K562 (cell line): Measurements from ENCODE around the gene CCDC172. TPM values are rescaled to one million over a fixed set of nuclear protein-coding genes. Genes with fewer than 3 reads are reported as not detected.

ENCODE experiments used
- ATAC-seq: fragments of 200-7000 bp; cut with Tn5 transposase; 3 replicates; pipeline ENCODE4 v1.9.1; 2020; ENCODE audit warnings: moderate library complexity
- BruUV-seq: library from RNA; stranded (reverse); fragments of 400-500 nt; replicated peaks from 2 replicates; lab custom pipeline; 2021; lab: Mats Ljungman, UMichigan
- CTCF ChIA-PET: fragments of 300-600 bp; formaldehyde crosslinking; extraction: SDS; loops from one replicate; lab custom pipeline; 2021; ENCODE audit warnings: low intra/inter-chr PET ratio; lab: Yijun Ruan, JAX
- POLR2A ChIA-PET: fragments of 300-600, 350-650 bp; sonication (Branson Sonifier 250); formaldehyde crosslinking; extraction: SDS; loops from one replicate; lab custom pipeline; 2021; ENCODE audit warnings: antibody characterized with exemption, inconsistent platforms; lab: Yijun Ruan, JAX
- DNase-seq, 4 experiments: peaks; one replicate each; pipeline versions ENCODE4 v3.0.0 to v3.0.0-alpha.2; 2011 to 2018; ENCODE audit warnings: low spot score in 3 of 4, mixed read lengths in 3 of 4; ENCODE audit errors: extremely low read depth in 1 of 4
- FAIRE-seq: peaks from 2 replicates; lab custom pipeline; 2011; peaks lifted over from hg19 to GRCh38; lab: Jason Lieb, UNC
- H2AFZ ChIP-seq: 2 replicates; pipeline ENCODE4 v1.6.0; 2011; ENCODE audit warnings: low read depth, low read length, control low read depth, inconsistent platforms
- H3K27ac ChIP-seq: fragments of 200-600 bp; 3 replicates; pipeline ENCODE4 v1.8.0; 2011; ENCODE audit warnings: low read depth, mild to moderate bottlenecking, control low read depth, inconsistent platforms, low read length, moderate library complexity, mixed read lengths; ENCODE audit errors: extremely low read depth
- H3K27me3 ChIP-seq, 2 experiments: fragments of 300-600 bp in 1 of 2; 2 replicates in 1 of 2; 3 replicates in 1 of 2; pipeline versions ENCODE4 v1.6.0 to v1.8.0; 2011; ENCODE audit warnings: inconsistent platforms in 2 of 2, low read length in 2 of 2, mild to moderate bottlenecking in 1 of 2, mixed read lengths in 1 of 2, moderate library complexity in 1 of 2; ENCODE audit not compliant: control insufficient read depth in 2 of 2, insufficient read depth in 2 of 2
- H3K36me3 ChIP-seq: fragments of 300-600 bp; 3 replicates; pipeline ENCODE4 v1.8.0; 2011; ENCODE audit warnings: mild to moderate bottlenecking, low read length, inconsistent platforms; ENCODE audit not compliant: control insufficient read depth, insufficient read depth
- H3K4me1 ChIP-seq, 2 experiments: fragments of 200-600 bp in 1 of 2; replicated peaks in 1 of 2; 2 replicates in 1 of 2; 3 replicates in 1 of 2; pipeline versions ENCODE4 v1.5.1 to v1.8.0; 2011; ENCODE audit warnings: inconsistent platforms in 2 of 2, low read length in 2 of 2, mild to moderate bottlenecking in 1 of 2, mixed read lengths in 1 of 2, moderate library complexity in 1 of 2; ENCODE audit not compliant: control insufficient read depth in 2 of 2, insufficient read depth in 2 of 2
- H3K4me2 ChIP-seq: 2 replicates; pipeline ENCODE4 v1.6.1; 2011; ENCODE audit warnings: low read length, control low read depth, inconsistent platforms, mixed read lengths; ENCODE audit not compliant: insufficient read depth
- H3K4me3 ChIP-seq: fragments of 200-600 bp; sonication (generic), shearing (Covaris generic); 2 replicates; pipeline ENCODE4 v1.5.1; 2016; ENCODE audit warnings: control low read depth, inconsistent platforms
- H3K79me2 ChIP-seq: fragments of 200-600 bp; 3 replicates; pipeline ENCODE4 v1.8.0; 2011; ENCODE audit warnings: low read length, inconsistent platforms; ENCODE audit not compliant: control insufficient read depth, insufficient read depth
- H3K9ac ChIP-seq, 2 experiments: 2 replicates each; pipeline versions ENCODE4 v1.6.0 to v1.6.1; 2011; ENCODE audit warnings: low read depth in 2 of 2, low read length in 2 of 2, control low read depth in 1 of 2, inconsistent platforms in 1 of 2, mild to moderate bottlenecking in 1 of 2, mixed read lengths in 1 of 2; ENCODE audit not compliant: insufficient read depth in 1 of 2
- H3K9me1 ChIP-seq: one replicate; pipeline ENCODE4 v1.6.0; 2011; ENCODE audit warnings: inconsistent platforms, mild to moderate bottlenecking, low read length, moderate library complexity; ENCODE audit not compliant: control insufficient read depth, insufficient read depth
- H3K9me3 ChIP-seq: replicated peaks from 2 replicates; pipeline ENCODE4 v1.5.1; 2011; ENCODE audit warnings: low read depth, low read length, inconsistent platforms; ENCODE audit not compliant: control insufficient read depth, insufficient read depth
- H4K20me1 ChIP-seq: replicated peaks from 2 replicates; pipeline ENCODE4 v1.6.1; 2011; ENCODE audit warnings: low read length, inconsistent platforms, mixed read lengths; ENCODE audit not compliant: control insufficient read depth, insufficient read depth
- HDGF ChIP-seq: fragments of 450-650 bp; IDR thresholded peaks from 2 replicates; pipeline ENCODE4 v1.6.1; 2016
- JUND ChIP-seq, 2 experiments: IDR thresholded peaks; 2 replicates in 1 of 2; 3 replicates in 1 of 2; pipeline ENCODE4 v1.6.1; 2011; ENCODE audit warnings: borderline replicate concordance in 2 of 2, low read depth in 2 of 2, low read length in 2 of 2, improper control_type of control experiment in 1 of 2, missing biosample characterization in 1 of 2, missing genetic modification characterization in 1 of 2, missing genetic modification reagents in 1 of 2
- MCM7 ChIP-seq, 2 experiments: fragments of 450-650 bp; IDR thresholded peaks; 2 replicates each; pipeline ENCODE4 v1.6.1; 2016 to 2018
- NCOA6 ChIP-seq: fragments of 450-650 bp; IDR thresholded peaks from 2 replicates; pipeline ENCODE4 v1.6.1; 2017; ENCODE audit warnings: mild to moderate bottlenecking
- PHF20 ChIP-seq: fragments of 450-650 bp; IDR thresholded peaks from 2 replicates; pipeline ENCODE4 v1.6.1; 2018; ENCODE audit not compliant: partially characterized antibody
- RBM39 ChIP-seq: fragments of 200-400 bp; formaldehyde crosslinking; optimal IDR thresholded peaks from 2 replicates; pipeline ENCODE3; 2018; ENCODE audit warnings: low read depth, low read length
- SLC30A9 ChIP-seq: fragments of 250-450 bp; sonication (Bioruptor Pico); IDR thresholded peaks from 2 replicates; pipeline ENCODE4 v1.8.0; 2022; ENCODE audit warnings: mild to moderate bottlenecking, moderate library complexity
- THRA ChIP-seq: fragments of 450-650 bp; IDR thresholded peaks from 2 replicates; pipeline ENCODE4 v1.6.1; 2017; ENCODE audit warnings: mild to moderate bottlenecking, moderate library complexity
- ZNF280B ChIP-seq: fragments of 250-450 bp; sonication (Bioruptor Pico); IDR thresholded peaks from 2 replicates; pipeline ENCODE4 v1.5.1; 2021; ENCODE audit warnings: mild to moderate bottlenecking
- ZNF766 ChIP-seq: fragments of 200-800 bp; sonication (Bioruptor generic); conservative IDR thresholded peaks from 2 replicates; pipeline ENCODE4 v1.6.1; 2016; ENCODE audit warnings: missing genetic modification characterization, missing compliant biosample characterization
- WGBS: fragments of 100-300 bp; shearing (Covaris generic); methylation state at CpG from one replicate; pipeline ENCODE4 v1.1.6; 2016; ENCODE audit warnings: low coverage, mixed read lengths; ENCODE audit not compliant: insufficient coverage; ENCODE audit errors: missing lambda C conversion rate; 5-methylcytosine and 5-hydroxymethylcytosine counted together
- in situ Hi-C: fragments of 300-500 bp; cut with MboI; formaldehyde crosslinking; loops from 4 replicates; pipeline ENCODE4 v1.15.0; 2018; ENCODE audit warnings: inconsistent platforms, mixed read lengths
- intact Hi-C: fragments of 100-400 bp; cut with micrococcal nuclease; formaldehyde crosslinking; loops from 2 replicates; pipeline ENCODE4 v1.14.2; 2022
- polyA plus RNA-seq, 8 experiments: library from polyadenylated mRNA; depleted of rRNA in 4 of 8; stranded (reverse) in 5 of 8; unstranded in 3 of 8; fragments of >200 nt; fragmentation: Nextera tagmentation in 2 of 8; fragmentation: Illumina TruSeq in 1 of 8; extraction: Ambion mirVana in 2 of 8; extraction: Trizol in 1 of 8; gene quantifications; 2 replicates each; pipeline versions ENCODE4 v1.2.1 to v1.2.3, GENCODE V29; 2011 to 2014; ENCODE audit warnings: inconsistent platforms in 1 of 8, missing spikeins in 1 of 8
- total RNA-seq, 7 experiments: library from RNA; depleted of rRNA in 6 of 7; stranded (reverse); fragments of >200 nt in 6 of 7; fragmentation: Illumina TruSeq in 2 of 7; extraction: Trizol in 2 of 7; gene quantifications; 2 replicates each; pipeline versions ENCODE4 v1.2.1 to v1.2.3, GENCODE V29; 2011 to 2021; ENCODE audit warnings: low replicate concordance in 1 of 7

Gene CCDC172
- total and polyA plus RNA-seq, 9 of the 15 experiments (the other 6 are each of a cell fraction or from before 2014, with no cell fraction given): not detected

GRCh38 chr10:116417821-116418220 lies 93.6 kb downstream of the CCDC172 start (continued):
- TF ChIP-seq THRA (no peak), ZNF280B (no peak), HDGF (no peak), SLC30A9 (CRISPR knock-in tag) (no peak), JUND (IDR thresholded peaks at IDR 0.05; ENCODE audit: borderline replicate concordance, low read depth, low read length) (no peak), JUND (tag; IDR thresholded peaks at IDR 0.05; ENCODE audit: borderline replicate concordance, low read depth, low read length) (no peak)

GRCh38 chr10:116418389-116418788 lies 94.1 kb downstream of the CCDC172 start:
- H3K27me3 ChIP-seq: no peaks in the 10 kb centered on the region
- no peak overlapping the region for H2AFZ ChIP-seq
- no peak overlapping the region for H3K27ac ChIP-seq
- no peaks in the 10 kb centered on the region for H3K9me3 ChIP-seq
- ChIA-PET POLR2A (no interaction called here), CTCF (no interaction called here)
- H3K79me2 ChIP-seq: no peaks in the 10 kb centered on the region
- BruUV-seq: no TSS peak
- no peak for FAIRE-seq
- intact Hi-C loops: no loop called here
- no peaks in the 10 kb centered on the region for H3K9me1 ChIP-seq
- no peak overlapping the region for H3K4me2 ChIP-seq
- ATAC-seq: no peak
- no peaks in the 10 kb centered on the region for H3K4me1 ChIP-seq
- no peak overlapping the region for H3K9ac ChIP-seq
- H3K4me3 ChIP-seq: no peak overlapping the region
- H3K36me3 ChIP-seq: no peaks in the 10 kb centered on the region
- DNase-seq: no peak
- H4K20me1 ChIP-seq: no peaks in the 10 kb centered on the region
- in situ Hi-C loops: no loop called here
- 0% methylated on average over 1 of the region's 1 CpG for WGBS
- TF ChIP-seq NCOA6 (no peak), PHF20 (no peak), ZNF766 (CRISPR knock-in tag) (no peak), RBM39 (no peak), MCM7 (IDR thresholded peaks at IDR 0.05) (no peak)
- TF ChIP-seq, all 486 proteins: peak for 0
